ENCODE data around the gene CHMP3. TPM values are rescaled to one million over a fixed set of nuclear protein-coding genes. Genes with fewer than 3 reads are reported as not detected.
"Not testable (repeated sequence)": the region's sequence is repeated elsewhere in the genome, so short reads cannot be mapped to it uniquely, and the experiment has no call there.

CHMP3 gene
- total and polyA plus RNA-seq, 7 donors = 101 to 176 (median 146) TPM

GRCh38 chr2:86596118-86596517 lies 32.9 kb upstream of the CHMP3 start:
- Histone ChIP-seq H3K27me3 (no peaks in the 10 kb centered on the region), H3K4me1 (peaks cover 0 to 61% (median 42%) of the 10 kb centered on the region in 4 donors), H3K36me3 (no peaks in the 10 kb centered on the region), H3K27ac (peak overlapping the region in 3 of 4 donors; percentile 35 to 77 (median 39)), H3K9me3 (no peaks in the 10 kb centered on the region), H3K4me3 (no peak overlapping the region)
- no peak for TF ChIP-seq EP300 (IDR thresholded peaks at IDR 0.05)
- TF ChIP-seq POLR2AphosphoS5 (IDR thresholded peaks at IDR 0.05) = no peak
- TF ChIP-seq CTCF (IDR thresholded peaks at IDR 0.05) = no peak
- no peak for TF ChIP-seq POLR2A (IDR thresholded peaks at IDR 0.05)
- 46 to 47% methylated on average over 2 of the region's 2 CpGs for WGBS, 2 donors
- no peak for DNase-seq
- intact Hi-C loops (cut with DNase I) = no loop called here

- H3K4me3 ChIP-seq = no peak overlapping the region
- H3K36me3 ChIP-seq = no peaks in the 10 kb centered on the region
- peaks cover 0 to 52% (median 39%) of the 10 kb centered on the region in 4 donors for H3K4me1 ChIP-seq
- 90 to 96% methylated on average over 2 of the region's 2 CpGs for WGBS, 2 donors
- no peaks in the 10 kb centered on the region for H3K9me3 ChIP-seq
- peak overlapping the region; percentile 67 to 78 (median 75) for H3K27ac ChIP-seq
- no peak for TF ChIP-seq POLR2AphosphoS5 (IDR thresholded peaks at IDR 0.05)
- no peak for TF ChIP-seq EP300 (IDR thresholded peaks at IDR 0.05)
- no peak for TF ChIP-seq CTCF (IDR thresholded peaks at IDR 0.05)
- TF ChIP-seq POLR2A (IDR thresholded peaks at IDR 0.05) = no peak
- intact Hi-C loops (cut with DNase I) = no loop called here
- no peak for DNase-seq
- no peaks in the 10 kb centered on the region for H3K27me3 ChIP-seq
Measured at GRCh38 chr2:86593266-86593665, 30.0 kb upstream of the CHMP3 start.

GRCh38 chr2:86592547-86593230 lies 29.4 kb upstream of the CHMP3 start:
- 75 to 88% methylated on average over 3 of the region's 3 CpGs for WGBS, 2 donors
- Histone ChIP-seq H3K4me1 (peaks cover 0 to 52% (median 39%) of the 10 kb centered on the region in 4 donors), H3K27me3 (no peaks in the 10 kb centered on the region), H3K4me3 (no peak overlapping the region), H3K9me3 (no peaks in the 10 kb centered on the region), H3K27ac (peak overlapping the region; percentile 67 to 78 (median 75)), H3K36me3 (no peaks in the 10 kb centered on the region)
- DNase-seq = peak; percentile 66
- intact Hi-C loops (cut with DNase I) = no loop called here
- peak in 2 of 4 donors; percentile 2 to 46 for TF ChIP-seq EP300 (IDR thresholded peaks at IDR 0.05)
- peak in 3 of 4 donors; percentile 38 to 50 (median 44) for TF ChIP-seq POLR2AphosphoS5 (IDR thresholded peaks at IDR 0.05)
- no peak for TF ChIP-seq CTCF (IDR thresholded peaks at IDR 0.05)
- no peak for TF ChIP-seq POLR2A (IDR thresholded peaks at IDR 0.05)

GRCh38 chr2:86589701-86590100 lies 26.5 kb upstream of the CHMP3 start:
- H3K9me3 ChIP-seq; H3K4me3 ChIP-seq; intact Hi-C loops (cut with DNase I); H3K27me3 ChIP-seq; H3K27ac ChIP-seq; DNase-seq; H3K36me3 ChIP-seq: not testable (repeated sequence)
- WGBS, 2 donors = 96 to 98% methylated on average over 5 of the region's 5 CpGs
- peaks cover 0 to 32% (median 21%) of the 10 kb centered on the region in 4 donors for H3K4me1 ChIP-seq

GRCh38 chr2:86584151-86584913 lies 21.1 kb upstream of the CHMP3 start:
- WGBS, 2 donors = 66 to 89% methylated on average over 2 of the region's 2 CpGs
- no peaks in the 10 kb centered on the region for H3K9me3 ChIP-seq
- no peaks in the 10 kb centered on the region for H3K4me1 ChIP-seq
- no peak for DNase-seq
- H3K27ac ChIP-seq = no peak overlapping the region
- TF ChIP-seq CTCF (IDR thresholded peaks at IDR 0.05) (no peak), POLR2AphosphoS5 (IDR thresholded peaks at IDR 0.05) (no peak), POLR2A (IDR thresholded peaks at IDR 0.05) (no peak), EP300 (IDR thresholded peaks at IDR 0.05) (no peak)
- no peaks in the 10 kb centered on the region for H3K27me3 ChIP-seq
- H3K4me3 ChIP-seq = no peak overlapping the region
- H3K36me3 ChIP-seq = no peaks in the 10 kb centered on the region
- intact Hi-C loops (cut with DNase I) = no loop called here
